GM12878 (cell line): ENCODE data around the gene LEF1. TPM values are rescaled to one million over a fixed set of nuclear protein-coding genes. Genes with fewer than 3 reads are reported as not detected.

ENCODE experiments used
- ATAC-seq: fragments of 200-7000 bp; cut with Tn5 transposase; 3 replicates; pipeline ENCODE4 v1.9.1; 2020; ENCODE audit warnings: mild to moderate bottlenecking, moderate library complexity
- BruUV-seq: library from RNA; stranded (reverse); fragments of 400-500 nt; replicated peaks from 2 replicates; lab custom pipeline; 2021; lab: Mats Ljungman, UMichigan
- CTCF ChIA-PET: fragments of 300-600 bp; sonication (Branson Sonifier 250); formaldehyde crosslinking; extraction: SDS; loops from one replicate; lab custom pipeline; 2021; ENCODE audit warnings: inconsistent platforms; lab: Yijun Ruan, JAX
- POLR2A ChIA-PET: fragments of 350-600 bp; formaldehyde crosslinking; extraction: SDS; loops from one replicate; lab custom pipeline; 2021; ENCODE audit warnings: inconsistent platforms; lab: Charles Lee
- RAD21 ChIA-PET: fragments of 300-600 bp; sonication (Branson Sonifier 250); formaldehyde crosslinking; loops from one replicate; lab custom pipeline; 2023; ENCODE audit warnings: antibody characterized with exemption; ENCODE audit not compliant: unreplicated experiment; lab: Charles Lee
- SMC1A ChIA-PET: fragments of 300-600 bp; sonication (Branson Sonifier 250); formaldehyde crosslinking; loops from one replicate; lab custom pipeline; 2023; ENCODE audit not compliant: unreplicated experiment, uncharacterized antibody; lab: Charles Lee
- DNase-seq: peaks from one replicate; pipeline ENCODE4 v3.0.0-alpha.2; 2011; ENCODE audit warnings: low read depth, low spot score
- FAIRE-seq: peaks from 3 replicates; lab custom pipeline; 2011; peaks lifted over from hg19 to GRCh38; lab: Jason Lieb, UNC
- H2AFZ ChIP-seq: 2 replicates; pipeline ENCODE4 v1.6.0; 2011; ENCODE audit warnings: low read depth, low read length, control low read depth; ENCODE audit not compliant: control insufficient read depth
- H3K27ac ChIP-seq: 2 replicates; pipeline ENCODE4 v1.5.1; 2011; ENCODE audit warnings: control low read depth; ENCODE audit not compliant: control insufficient read depth, insufficient read depth
- H3K27me3 ChIP-seq, 2 experiments: replicated peaks in 1 of 2; 2 replicates each; pipeline versions ENCODE4 v1.6.0 to v1.6.1; 2011; ENCODE audit warnings: low read length in 1 of 2; ENCODE audit not compliant: control insufficient read depth in 2 of 2, insufficient read depth in 2 of 2
- H3K36me3 ChIP-seq, 2 experiments: 2 replicates each; pipeline ENCODE4 v1.5.1; 2011; ENCODE audit warnings: low read length in 1 of 2; ENCODE audit not compliant: control insufficient read depth in 2 of 2, insufficient read depth in 2 of 2
- H3K4me1 ChIP-seq: 2 replicates; pipeline ENCODE4 v1.6.1; 2011; ENCODE audit warnings: mild to moderate bottlenecking, low read length, moderate library complexity, mixed read lengths; ENCODE audit not compliant: control insufficient read depth, insufficient read depth
- H3K4me2 ChIP-seq: 2 replicates; pipeline ENCODE4 v1.6.0; 2011; ENCODE audit warnings: control low read depth; ENCODE audit not compliant: control insufficient read depth, insufficient read depth
- H3K4me3 ChIP-seq: fragments of 200-600 bp; sonication (generic); 2 replicates; pipeline ENCODE4 v1.5.1; 2016
- H3K79me2 ChIP-seq: 2 replicates; pipeline ENCODE4 v1.6.0; 2011; ENCODE audit warnings: low read length; ENCODE audit not compliant: control insufficient read depth, insufficient read depth
- H3K9ac ChIP-seq: 2 replicates; pipeline ENCODE4 v1.8.0; 2011; ENCODE audit warnings: low read length, control low read depth, mixed read lengths; ENCODE audit not compliant: control insufficient read depth, insufficient read depth
- H3K9me3 ChIP-seq: replicated peaks from 3 replicates; pipeline ENCODE4 v1.5.1; 2011; ENCODE audit warnings: mild to moderate bottlenecking, low read length; ENCODE audit not compliant: control insufficient read depth, insufficient read depth
- H4K20me1 ChIP-seq: 2 replicates; pipeline ENCODE4 v1.6.0; 2011; ENCODE audit not compliant: control insufficient read depth, insufficient read depth
- BCL3 ChIP-seq: IDR thresholded peaks from 2 replicates; pipeline ENCODE4 v1.6.1; 2011; ENCODE audit warnings: borderline replicate concordance, low read depth, mild to moderate bottlenecking, moderate library complexity, low read length; ENCODE audit not compliant: insufficient read depth, poor library complexity, severe bottlenecking
- CEBPB ChIP-seq, 2 experiments: fragments of 150-350 bp in 1 of 2; IDR thresholded peaks; 2 replicates each; pipeline ENCODE4 v1.6.1; 2012 to 2014; ENCODE audit warnings: low read depth in 2 of 2, low read length in 2 of 2, borderline replicate concordance in 1 of 2, inconsistent platforms in 1 of 2
- CHD1 ChIP-seq: IDR thresholded peaks from 2 replicates; pipeline ENCODE4 v1.6.1; 2012; ENCODE audit warnings: low read depth, low read length, improper control_type of control experiment
- CREM ChIP-seq: IDR thresholded peaks from 2 replicates; pipeline ENCODE4 v1.6.1; 2014; ENCODE audit warnings: antibody characterized with exemption, low read depth
- E2F8 ChIP-seq: fragments of 450-650 bp; IDR thresholded peaks from 2 replicates; pipeline ENCODE4 v1.6.1; 2018; ENCODE audit warnings: mild to moderate bottlenecking, low read depth, moderate library complexity; ENCODE audit not compliant: partially characterized antibody
- GABPA ChIP-seq: IDR thresholded peaks from 2 replicates; pipeline ENCODE4 v1.6.1; 2014; ENCODE audit warnings: antibody characterized with exemption, low read depth, mild to moderate bottlenecking, inconsistent platforms
- IKZF1 ChIP-seq: fragments of 450-650 bp; conservative IDR thresholded peaks from 2 replicates; pipeline ENCODE4 v1.6.1; 2017; ENCODE audit warnings: antibody characterized with exemption, mild to moderate bottlenecking
- NKRF ChIP-seq: fragments of 450-650 bp; conservative IDR thresholded peaks from 2 replicates; pipeline ENCODE4 v1.6.1; 2017; ENCODE audit warnings: mild to moderate bottlenecking, moderate library complexity
- SIN3A ChIP-seq: IDR thresholded peaks from 2 replicates; pipeline ENCODE4 v1.6.1; 2012; ENCODE audit warnings: low read depth, low read length, improper control_type of control experiment
- TARDBP ChIP-seq: IDR thresholded peaks from 2 replicates; pipeline ENCODE4 v1.6.1; 2016; ENCODE audit warnings: borderline replicate concordance
- TBL1XR1 ChIP-seq: IDR thresholded peaks from 2 replicates; pipeline ENCODE4 v1.6.1; 2012; ENCODE audit warnings: low read depth, low read length, improper control_type of control experiment
- YBX1 ChIP-seq: fragments of 450-650 bp; IDR thresholded peaks from 2 replicates; pipeline ENCODE4 v1.6.1; 2016; ENCODE audit warnings: antibody characterized with exemption
- ZBTB40 ChIP-seq: fragments of 450-650 bp; IDR thresholded peaks from 2 replicates; pipeline ENCODE4 v1.6.1; 2016; ENCODE audit warnings: mild to moderate bottlenecking, moderate library complexity, borderline replicate concordance
- WGBS: methylation state at CpG from one replicate; pipeline ENCODE4 v1.1.6; 2016; ENCODE audit warnings: low lambda C conversion rate; ENCODE audit not compliant: insufficient replicate concordance, insufficient coverage; ENCODE audit errors: missing lambda C conversion rate; 5-methylcytosine and 5-hydroxymethylcytosine counted together
- in situ Hi-C: fragments of 300-500 bp; cut with MboI; formaldehyde crosslinking; loops from 9 replicates; pipeline ENCODE4 v1.14.3; 2018; ENCODE audit warnings: mixed read lengths
- intact Hi-C: fragments of 100-400 bp; cut with micrococcal nuclease; formaldehyde crosslinking; loops from one replicate; pipeline ENCODE4 v1.14.2; 2022; ENCODE audit not compliant: unreplicated experiment
- polyA plus RNA-seq, 11 experiments: library from polyadenylated mRNA; depleted of rRNA in 4 of 11; unstranded in 6 of 11; stranded (reverse) in 5 of 11; fragments of >200 nt; fragmentation: Nextera tagmentation in 4 of 11; fragmentation: Illumina TruSeq in 1 of 11; extraction: Ambion mirVana in 4 of 11; extraction: Trizol in 1 of 11; gene quantifications; 1 replicate in 1 of 11; 2 replicates in 10 of 11; pipeline versions ENCODE4 v1.2.1 to v1.2.3, GENCODE V29; 2011 to 2016; ENCODE audit warnings: inconsistent platforms in 2 of 11, missing spikeins in 2 of 11, low read depth in 1 of 11
- total RNA-seq, 4 experiments: library from RNA; depleted of rRNA in 3 of 4; stranded (reverse); fragments of >200 nt in 3 of 4; fragmentation: Illumina TruSeq in 1 of 4; extraction: Trizol in 1 of 4; gene quantifications; 2 replicates each; pipeline versions ENCODE4 v1.2.1 to v1.2.3, GENCODE V29; 2013 to 2021

LEF1 gene
- total and polyA plus RNA-seq, 10 of the 15 experiments (the other 5 are each of a cell fraction or from before 2014, with no cell fraction given), result 10.2 to 38.1 (median 19.5) TPM

- Histone ChIP-seq H3K4me2 (no peak overlapping the region), H3K27me3 (no peaks in the 10 kb centered on the region), H4K20me1 (no peaks in the 10 kb centered on the region), H3K79me2 (no peaks in the 10 kb centered on the region), H3K4me3 (no peak overlapping the region), H2AFZ (no peak overlapping the region), H3K4me1 (no peaks in the 10 kb centered on the region), H3K9ac (no peak overlapping the region), H3K36me3 (no peaks in the 10 kb centered on the region), H3K27ac (no peak overlapping the region), H3K9me3 (no peaks in the 10 kb centered on the region)
- intact Hi-C loops (no loop called here), in situ Hi-C loops (no loop called here)
- BruUV-seq, result no TSS peak
- RAD21 ChIA-PET, result interaction anchor here (1.1 to 2.6 kb wide), 9 partner anchors 10 to 520 kb away, joined by 3 to 14 read pairs (median 4); no protein-coding TSS in a partner anchor
- WGBS, result 88% methylated on average over 2 of the region's 2 CpGs
- POLR2A ChIA-PET, result interaction anchor here (0.7 to 1.6 kb wide), 6 partner anchors 11 to 68 kb away, joined by 3 to 5 read pairs (median 4); no protein-coding TSS in a partner anchor
- SMC1A ChIA-PET, result interaction anchor here (0.7 to 2.6 kb wide), 12 partner anchors 9 to 302 kb away, joined by 3 to 21 read pairs (median 4); no protein-coding TSS in a partner anchor
- CTCF ChIA-PET, result interaction anchor here (0.6 to 4.5 kb wide), 4 partner anchors 17 to 520 kb away, joined by 3 to 22 read pairs (median 8); no protein-coding TSS in a partner anchor
- FAIRE-seq (no peak), ATAC-seq (no peak), DNase-seq (no peak)
- no peak for TF ChIP-seq ZBTB40
- TF ChIP-seq IKZF1, result no peak
- TF ChIP-seq YBX1, result no peak
- TF ChIP-seq TBL1XR1, result no peak
- no peak for TF ChIP-seq NKRF
- no peak for TF ChIP-seq E2F8
- no peak for TF ChIP-seq CEBPB (IDR thresholded peaks at IDR 0.05; ENCODE audit: borderline replicate concordance in 1 of 2, low read depth in 2 of 2, low read length in 2 of 2)
- TF ChIP-seq TARDBP, result no peak
- no peak for TF ChIP-seq GABPA
- TF ChIP-seq CHD1, result no peak
- no peak for TF ChIP-seq SIN3A
- no peak for TF ChIP-seq CREM
- TF ChIP-seq BCL3, result no peak
Measured at GRCh38 chr4:108052558-108053120, 116.1 kb downstream of the LEF1 start.
